GM19463 (cell line): ENCODE results near the gene SLC6A5.

Source experiments
- ATAC-seq: cut with Tn5 transposase; IDR thresholded peaks from one replicate; pipeline ENCODE4 v1.9.1; 2021; ENCODE audit warnings: mild to moderate bottlenecking, moderate library complexity; ENCODE audit not compliant: unreplicated experiment

SLC6A5 gene

GRCh38 chr11:20668131-20668809 is 68.9 kb downstream of the SLC6A5 start:
- ATAC-seq = no peak

- ATAC-seq = no peak
Observed at GRCh38 chr11:20668844-20669819, 69.7 kb downstream of the SLC6A5 start, which contains the start of gene NELL1. Gene NELL1 (plus strand): TSS chr11:20669586.

- no peak for ATAC-seq
Observed at GRCh38 chr11:20669820-20670684, 70.6 kb downstream of the SLC6A5 start.

GRCh38 chr11:20670932-20671403 is 71.6 kb downstream of the SLC6A5 start:
- no peak for ATAC-seq

GRCh38 chr11:20671856-20672546 is 72.6 kb downstream of the SLC6A5 start:
- ATAC-seq = no peak

- no peak for ATAC-seq
Observed at GRCh38 chr11:20672575-20672974, 73.2 kb downstream of the SLC6A5 start.

- no peak for ATAC-seq
Observed at GRCh38 chr11:20676658-20677057, 77.2 kb downstream of the SLC6A5 start.

- ATAC-seq = no peak
Observed at GRCh38 chr11:20688761-20689160, 89.4 kb downstream of the SLC6A5 start.

GRCh38 chr11:20707876-20708275 is 108.5 kb downstream of the SLC6A5 start:
- ATAC-seq = no peak
